HEK293T (cell line): ENCODE results near the gene ATP1B3.

ENCODE experiments used
- CTCF ChIA-PET: fragments of 350-600 bp; formaldehyde crosslinking; extraction: SDS; loops from one replicate; lab custom pipeline; 2021; ENCODE audit warnings: antibody characterized with exemption, inconsistent platforms; lab: Yijun Ruan, JAX
- POLR2A ChIA-PET: fragments of 350-600 bp; formaldehyde crosslinking; extraction: SDS; loops from one replicate; lab custom pipeline; 2020; ENCODE audit warnings: antibody characterized with exemption, inconsistent platforms; lab: Yijun Ruan, JAX
- DNase-seq: peaks from one replicate; pipeline ENCODE4 v3.0.0; 2012; ENCODE audit warnings: mixed read lengths; ENCODE audit errors: extremely low spot score
- ARNT ChIP-seq: fragments of 450-650 bp; IDR thresholded peaks from 2 replicates; pipeline ENCODE4 v1.6.1; 2017; ENCODE audit warnings: mild to moderate bottlenecking
- BHLHE40 ChIP-seq: fragments of 450-650 bp; IDR thresholded peaks from 2 replicates; pipeline ENCODE4 v1.6.1; 2016; ENCODE audit warnings: mild to moderate bottlenecking, moderate library complexity, borderline replicate concordance
- CTBP1 ChIP-seq: fragments of 450-650 bp; IDR thresholded peaks from 2 replicates; pipeline ENCODE4 v1.6.1; 2016; ENCODE audit warnings: borderline replicate concordance
- ELF4 ChIP-seq: fragments of 450-650 bp; IDR thresholded peaks from 2 replicates; pipeline ENCODE4 v1.6.1; 2017; ENCODE audit warnings: antibody characterized with exemption
- FOXA1 ChIP-seq: fragments of 450-650 bp; IDR thresholded peaks from 2 replicates; pipeline ENCODE4 v1.6.1; 2016; ENCODE audit warnings: mild to moderate bottlenecking
- FOXK2 ChIP-seq: fragments of 450-650 bp; IDR thresholded peaks from 2 replicates; pipeline ENCODE4 v1.6.1; 2016; ENCODE audit warnings: mild to moderate bottlenecking
- FOXM1 ChIP-seq: fragments of 450-650 bp; IDR thresholded peaks from 2 replicates; pipeline ENCODE4 v1.6.1; 2017; ENCODE audit warnings: mild to moderate bottlenecking, borderline replicate concordance
- HDGF ChIP-seq: fragments of 450-650 bp; IDR thresholded peaks from 2 replicates; pipeline ENCODE4 v1.6.1; 2017; ENCODE audit warnings: antibody characterized with exemption, borderline replicate concordance
- L3MBTL2 ChIP-seq: fragments of 450-650 bp; conservative IDR thresholded peaks from 2 replicates; pipeline ENCODE4 v1.6.1; 2016; ENCODE audit warnings: mild to moderate bottlenecking
- LEF1 ChIP-seq: fragments of 450-650 bp; IDR thresholded peaks from 2 replicates; pipeline ENCODE4 v1.6.1; 2017; ENCODE audit warnings: mild to moderate bottlenecking, borderline replicate concordance
- NFRKB ChIP-seq: fragments of 450-650 bp; IDR thresholded peaks from 2 replicates; pipeline ENCODE4 v1.6.1; 2016; ENCODE audit warnings: mild to moderate bottlenecking, moderate library complexity
- PKNOX1 ChIP-seq: fragments of 450-650 bp; IDR thresholded peaks from 2 replicates; pipeline ENCODE4 v1.6.1; 2016
- SUZ12 ChIP-seq: fragments of 450-650 bp; IDR thresholded peaks from 2 replicates; pipeline ENCODE4 v1.6.1; 2016; ENCODE audit warnings: mild to moderate bottlenecking
- TARDBP ChIP-seq: fragments of 450-650 bp; IDR thresholded peaks from 2 replicates; pipeline ENCODE4 v1.6.1; 2016
- ZNF384 ChIP-seq: fragments of 450-650 bp; IDR thresholded peaks from 2 replicates; pipeline ENCODE4 v1.6.1; 2016

The ATP1B3 gene

GRCh38 chr3:141865101-141865500, 11.3 kb upstream of the ATP1B3 start:
- DNase-seq: no peak
- ChIA-PET CTCF (no interaction called here), POLR2A (no interaction called here)
- TF ChIP-seq LEF1 (no peak), ARNT (no peak)

- TF ChIP-seq NFRKB (no peak), FOXK2 (no peak), ELF4 (no peak), TARDBP (no peak), FOXA1 (no peak), SUZ12 (no peak)
- CTCF ChIA-PET: no interaction called here
- POLR2A ChIA-PET: no interaction called here
- no peak for DNase-seq
Observed at GRCh38 chr3:141870091-141870687, 6.3 kb upstream of the ATP1B3 start.

GRCh38 chr3:141875374-141875892, 1.0 kb upstream of the ATP1B3 start:
- POLR2A ChIA-PET: interaction anchor here (0.6 to 1.3 kb wide), 6 partner anchors 18 to 141 kb away, joined by 3 to 11 read pairs (median 4); partner anchors contain the start of gene RNF7
- peak; percentile 81 for DNase-seq
- TF ChIP-seq TARDBP (no peak), FOXK2 (no peak), ARNT (no peak), CTBP1 (peak; percentile 45; the same call in 1 of the 2 replicates), FOXA1 (no peak)
- CTCF ChIA-PET: interaction anchor here (0.7 to 1.4 kb wide), 3 partner anchors 23 to 137 kb away, joined by 3 to 6 read pairs (median 3); partner anchors contain the start of gene RNF7

- CTCF ChIA-PET: interaction anchor here (0.7 to 1.4 kb wide), 2 partner anchors 136 to 137 kb away, joined by 3 to 6 read pairs; partner anchors contain the start of gene RNF7
- no peak for TF ChIP-seq CTBP1
- peak; percentile 93 for TF ChIP-seq TARDBP
- DNase-seq: peak; percentile 48
- POLR2A ChIA-PET: interaction anchor here (0.9 to 1.3 kb wide), 4 partner anchors 11 to 141 kb away, joined by 3 to 11 read pairs (median 4); partner anchors contain the start of gene RNF7
Observed at GRCh38 chr3:141875893-141876380, 506 bp upstream of the ATP1B3 start.

- TF ChIP-seq L3MBTL2 (no peak), SUZ12 (no peak), HDGF (no peak), TARDBP (no peak), PKNOX1 (no peak), FOXK2 (no peak), ZNF384 (no peak), ELF4 (no peak), LEF1 (no peak)
- CTCF ChIA-PET: interaction anchor here (0.6 kb wide), 1 partner anchor 349 kb away, joined by 4 read pairs; no protein-coding TSS in a partner anchor
Observed at GRCh38 chr3:141876891-141877621, 613 bp downstream of the ATP1B3 start.

GRCh38 chr3:141877911-141878310, 1.5 kb downstream of the ATP1B3 start:
- no peak for DNase-seq
- CTCF ChIA-PET: no interaction called here
- POLR2A ChIA-PET: interaction anchor here (0.6 to 1.6 kb wide), 4 partner anchors 8 to 155 kb away, joined by 3 read pairs; partner anchors contain the start of gene RNF7
- TF ChIP-seq CTBP1 (no peak), BHLHE40 (no peak), HDGF (no peak), LEF1 (no peak), NFRKB (no peak), ARNT (no peak), TARDBP (no peak)

More at GRCh38 chr3:141876891-141877621, 613 bp downstream of the ATP1B3 start:
- peak; percentile 17 for DNase-seq
- POLR2A ChIA-PET: interaction anchor here (0.8 to 1.6 kb wide), 5 partner anchors 9 to 139 kb away, joined by 3 read pairs; partner anchors contain the start of gene RNF7

DNA sequence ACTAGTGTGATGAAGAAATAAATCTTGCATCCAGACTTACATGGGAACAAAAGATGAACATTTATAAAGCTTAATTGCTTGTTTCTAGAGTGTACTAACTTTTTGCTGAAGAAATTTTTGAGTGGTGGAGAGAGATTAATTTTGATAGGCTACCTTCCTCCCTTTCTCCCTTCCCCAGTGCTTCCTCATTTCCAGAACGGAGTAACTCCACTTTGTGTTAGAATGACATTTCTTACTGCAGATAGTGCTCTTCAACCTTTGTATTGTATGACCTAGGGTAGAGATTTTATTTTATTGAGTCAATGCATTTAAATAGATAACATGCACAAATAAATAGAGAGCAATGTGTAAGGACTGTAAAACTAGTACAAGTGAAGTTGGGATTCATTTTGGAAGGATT, 1.9 kb downstream of the ATP1B3 start:
- no peak for DNase-seq
- CTCF ChIA-PET: no interaction called here
- POLR2A ChIA-PET: interaction anchor here (0.5 to 1.6 kb wide), 5 partner anchors 8 to 155 kb away, joined by 3 read pairs; partner anchors contain the start of gene RNF7
- TF ChIP-seq ZNF384 (no peak), SUZ12 (no peak), PKNOX1 (no peak), FOXM1 (no peak), ARNT (no peak), LEF1 (no peak), L3MBTL2 (no peak), FOXA1 (no peak), FOXK2 (no peak), CTBP1 (no peak), NFRKB (no peak)
